Measurements from ENCODE around the gene PEX11G. TPM values are rescaled to one million over a fixed set of nuclear protein-coding genes. Genes with fewer than 3 reads are reported as not detected.

PEX11G gene
- total RNA-seq, 1 donor from 2014 or later, result 2.6 TPM

GRCh38 chr19:7519361-7520130, 30.7 kb upstream of the PEX11G start:
- no peaks in the 10 kb centered on the region for H3K36me3 Mint-ChIP-seq (ENCODE audit: low read depth)

GRCh38 chr19:7516878-7517277, 28.0 kb upstream of the PEX11G start:
- Mint-ChIP-seq H3K9me3 (ENCODE audit: low read depth) (no peaks in the 10 kb centered on the region), H3K4me3 (ENCODE audit: unreplicated experiment) (peak overlapping the region; percentile 81), H3K27me3 (ENCODE audit: low read depth) (no peaks in the 10 kb centered on the region), H3K36me3 (ENCODE audit: low read depth) (no peaks in the 10 kb centered on the region), H3K4me1 (ENCODE audit: low read depth) (peaks cover 24% of the 10 kb centered on the region), H3K27ac (ENCODE audit: unreplicated experiment) (peak overlapping the region; percentile 79)
- no peak for TF ChIP-seq CTCF (IDR thresholded peaks at IDR 0.05)
- DNase-seq (ENCODE audit: low spot score), result no peak

More at GRCh38 chr19:7519361-7520130, 30.7 kb upstream of the PEX11G start:
- Mint-ChIP-seq H3K4me3 (ENCODE audit: unreplicated experiment) (no peak overlapping the region), H3K27me3 (ENCODE audit: low read depth) (no peaks in the 10 kb centered on the region), H3K9me3 (ENCODE audit: low read depth) (no peaks in the 10 kb centered on the region), H3K27ac (ENCODE audit: unreplicated experiment) (no peak overlapping the region), H3K4me1 (ENCODE audit: low read depth) (peaks cover 34% of the 10 kb centered on the region)
- no peak for DNase-seq (ENCODE audit: low spot score)
- TF ChIP-seq CTCF (IDR thresholded peaks at IDR 0.05), result no peak

GRCh38 chr19:7516333-7516732, 27.5 kb upstream of the PEX11G start:
- Mint-ChIP-seq H3K4me1 (ENCODE audit: low read depth) (peaks cover 22% of the 10 kb centered on the region), H3K27ac (ENCODE audit: unreplicated experiment) (peak overlapping the region; percentile 79)

GRCh38 chr19:7515645-7516151, 26.9 kb upstream of the PEX11G start, which contains the start of gene ZNF358:
Gene ZNF358 (plus strand): TSS chr19:7516103. CDS start chr19:7519243, 3,140 bp downstream.
- no peak for DNase-seq (ENCODE audit: low spot score)
- peak within 1 kb of the TSS; percentile 94 for H3K27ac Mint-ChIP-seq (ENCODE audit: unreplicated experiment)
- no peaks in the 10 kb centered on the region for H3K27me3 Mint-ChIP-seq (ENCODE audit: low read depth)
- no peaks in the 10 kb centered on the region for H3K36me3 Mint-ChIP-seq (ENCODE audit: low read depth)
- H3K9me3 Mint-ChIP-seq (ENCODE audit: low read depth), result no peaks in the 10 kb centered on the region
- H3K4me3 Mint-ChIP-seq (ENCODE audit: unreplicated experiment), result peak within 1 kb of the TSS; percentile 81
- H3K4me1 Mint-ChIP-seq (ENCODE audit: low read depth), result peaks cover 22% of the 10 kb centered on the region
- TF ChIP-seq CTCF (IDR thresholded peaks at IDR 0.05), result no peak

More at GRCh38 chr19:7516333-7516732, 27.5 kb upstream of the PEX11G start:
- no peak for TF ChIP-seq CTCF (IDR thresholded peaks at IDR 0.05)
- DNase-seq (ENCODE audit: low spot score), result no peak
- H3K4me3 Mint-ChIP-seq (ENCODE audit: unreplicated experiment), result peak overlapping the region; percentile 81
- H3K36me3 Mint-ChIP-seq (ENCODE audit: low read depth), result no peaks in the 10 kb centered on the region
- no peaks in the 10 kb centered on the region for H3K27me3 Mint-ChIP-seq (ENCODE audit: low read depth)
- H3K9me3 Mint-ChIP-seq (ENCODE audit: low read depth), result no peaks in the 10 kb centered on the region

- Mint-ChIP-seq H3K9me3 (ENCODE audit: low read depth) (no peaks in the 10 kb centered on the region), H3K36me3 (ENCODE audit: low read depth) (no peaks in the 10 kb centered on the region)
Observed at GRCh38 chr19:7515110-7515644, 26.3 kb upstream of the PEX11G start.

More at GRCh38 chr19:7515110-7515644, 26.3 kb upstream of the PEX11G start:
- H3K4me1 Mint-ChIP-seq (ENCODE audit: low read depth), result peaks cover 22% of the 10 kb centered on the region
- H3K4me3 Mint-ChIP-seq (ENCODE audit: unreplicated experiment), result peak overlapping the region; percentile 76
- H3K27ac Mint-ChIP-seq (ENCODE audit: unreplicated experiment), result peak overlapping the region; percentile 94
- no peaks in the 10 kb centered on the region for H3K27me3 Mint-ChIP-seq (ENCODE audit: low read depth)
- no peak for TF ChIP-seq CTCF (IDR thresholded peaks at IDR 0.05)
- no peak for DNase-seq (ENCODE audit: low spot score)

Data from chondrocyte (in vitro differentiated cells).